OCI-LY7 (cell line): Measurements from ENCODE around the gene PRPS2.

Experiments
- CTCF ChIP-seq: fragments of 200-600 bp; sonication (generic); conservative IDR thresholded peaks from 2 replicates; pipeline ENCODE4 v1.5.1; 2014; ENCODE audit warnings: mild to moderate bottlenecking, antibody characterized with exemption, low read length, moderate library complexity, mixed read lengths
- EZH2phosphoT487 ChIP-seq: fragments of 200-600 bp; sonication (generic); IDR thresholded peaks from 2 replicates; pipeline ENCODE4 v1.6.1; 2018; ENCODE audit warnings: low read depth, borderline replicate concordance, mild to moderate bottlenecking, mixed run types, antibody characterized with exemption, low read length, moderate library complexity, mixed read lengths

GRCh38 chrX:12792711-12793110, 1.5 kb downstream of the PRPS2 start:
- TF ChIP-seq CTCF (no peak), EZH2phosphoT487 (no peak)
